Fibroblast of skin of left biceps (primary cell): Measurements from ENCODE around the gene RGMB.
"Not testable (repeated sequence)": the region's sequence is repeated elsewhere in the genome, so short reads cannot be mapped to it uniquely, and the experiment has no call there.

ENCODE experiments used
- DNase-seq, 2 experiments: peaks; one replicate each; pipeline ENCODE4 v3.0.0-alpha.2; 2013; ENCODE audit warnings: low read depth in 2 of 2

RGMB gene, protein sequence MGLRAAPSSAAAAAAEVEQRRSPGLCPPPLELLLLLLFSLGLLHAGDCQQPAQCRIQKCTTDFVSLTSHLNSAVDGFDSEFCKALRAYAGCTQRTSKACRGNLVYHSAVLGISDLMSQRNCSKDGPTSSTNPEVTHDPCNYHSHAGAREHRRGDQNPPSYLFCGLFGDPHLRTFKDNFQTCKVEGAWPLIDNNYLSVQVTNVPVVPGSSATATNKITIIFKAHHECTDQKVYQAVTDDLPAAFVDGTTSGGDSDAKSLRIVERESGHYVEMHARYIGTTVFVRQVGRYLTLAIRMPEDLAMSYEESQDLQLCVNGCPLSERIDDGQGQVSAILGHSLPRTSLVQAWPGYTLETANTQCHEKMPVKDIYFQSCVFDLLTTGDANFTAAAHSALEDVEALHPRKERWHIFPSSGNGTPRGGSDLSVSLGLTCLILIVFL

DNA sequence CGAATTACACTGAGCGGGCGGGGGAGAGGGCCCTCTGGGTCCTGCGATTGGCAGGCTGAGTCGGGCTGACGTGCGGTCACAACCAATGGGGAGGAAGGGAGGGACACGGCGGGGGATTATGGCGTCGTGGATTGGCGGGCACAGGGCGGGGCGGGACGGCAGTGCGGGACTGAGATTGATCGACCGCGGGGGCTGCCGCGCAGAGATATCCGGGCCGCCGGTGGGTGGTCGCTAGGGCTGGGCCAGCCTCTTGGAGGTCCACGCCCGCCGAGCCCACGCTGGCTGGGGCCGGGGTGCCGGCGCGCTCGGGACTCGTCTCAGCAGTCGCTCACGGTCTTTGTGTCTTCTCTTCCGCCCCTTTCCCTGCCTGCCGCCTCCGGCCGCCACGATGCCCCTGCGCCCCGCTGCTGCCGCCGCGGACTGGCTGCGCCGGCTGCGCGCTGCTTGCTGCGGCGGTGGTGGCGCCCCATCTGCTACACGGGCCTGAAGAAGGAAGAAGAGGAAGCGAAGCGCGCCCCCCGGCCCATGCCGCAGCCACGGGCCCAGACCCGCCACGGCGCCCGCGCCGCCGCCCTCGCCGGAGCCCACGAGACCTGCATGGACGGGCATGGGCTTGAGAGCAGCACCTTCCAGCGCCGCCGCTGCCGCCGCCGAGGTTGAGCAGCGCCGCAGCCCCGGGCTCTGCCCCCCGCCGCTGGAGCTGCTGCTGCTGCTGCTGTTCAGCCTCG lies at the start of gene RGMB:
Gene RGMB (plus strand): TSS at position 200 of the 728 bp plus-strand sequence. CDS start 408 bp downstream, at position 608.
- DNase-seq = peak; percentile 99

DNA sequence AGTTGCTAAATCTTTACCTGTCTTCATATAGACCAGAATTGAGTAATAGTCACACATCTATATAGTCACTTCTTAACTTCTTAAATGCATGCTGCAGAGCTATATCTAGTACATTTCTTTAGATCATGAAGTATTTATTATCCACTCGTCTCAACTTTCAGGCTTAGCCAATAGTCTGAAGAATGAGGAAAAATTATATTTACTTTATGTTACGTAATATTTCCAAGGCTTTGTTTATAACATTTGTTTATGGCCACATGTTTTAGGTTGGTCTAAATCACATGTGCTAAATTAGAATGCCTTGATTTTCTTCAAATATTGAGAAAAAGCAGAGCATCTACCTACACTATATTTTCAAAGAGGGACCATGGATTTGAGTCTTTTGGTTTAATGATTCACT lies 47.2 kb upstream of the RGMB start:
- DNase-seq = no peak

DNA sequence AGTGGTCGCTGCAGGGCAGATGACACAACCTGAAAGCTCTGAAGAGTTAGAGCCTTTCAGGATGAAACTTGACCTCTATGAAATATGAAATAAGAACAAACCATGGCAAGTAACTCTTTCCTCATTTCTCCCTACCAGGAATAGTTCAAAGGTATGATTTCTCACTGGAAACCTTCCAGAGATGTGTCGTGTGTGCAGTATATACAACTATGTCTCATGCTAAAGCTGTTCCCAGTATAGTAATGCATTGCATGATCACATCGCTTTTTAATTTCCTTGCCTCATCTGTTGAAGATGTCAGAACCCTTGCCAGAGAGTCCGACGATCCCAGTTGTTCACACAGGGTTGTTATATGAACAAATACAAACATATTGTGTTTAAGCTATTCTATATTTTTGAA lies 45.8 kb upstream of the RGMB start:
- DNase-seq = peak in 1 of 2 experiments; percentile 17

DNA sequence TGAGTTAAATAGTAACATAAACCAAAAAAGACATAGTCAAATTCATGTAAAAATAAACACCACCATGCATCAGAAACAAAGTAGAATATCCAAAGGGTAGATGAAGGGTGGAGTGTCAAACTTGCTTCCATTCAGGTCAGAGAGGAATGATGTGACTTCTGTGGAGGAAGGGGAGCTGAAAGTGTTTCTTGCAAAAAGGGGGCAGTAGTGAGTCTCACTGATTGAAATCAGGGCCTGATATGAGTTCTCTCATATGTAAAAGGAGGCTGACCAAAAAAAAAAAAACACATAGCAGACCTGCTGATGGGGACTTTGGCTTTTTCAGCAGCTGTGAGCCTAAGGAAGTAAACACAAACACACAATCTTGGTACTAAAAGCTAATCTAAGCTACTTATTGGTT lies 38.8 kb upstream of the RGMB start:
- DNase-seq = no peak

DNA sequence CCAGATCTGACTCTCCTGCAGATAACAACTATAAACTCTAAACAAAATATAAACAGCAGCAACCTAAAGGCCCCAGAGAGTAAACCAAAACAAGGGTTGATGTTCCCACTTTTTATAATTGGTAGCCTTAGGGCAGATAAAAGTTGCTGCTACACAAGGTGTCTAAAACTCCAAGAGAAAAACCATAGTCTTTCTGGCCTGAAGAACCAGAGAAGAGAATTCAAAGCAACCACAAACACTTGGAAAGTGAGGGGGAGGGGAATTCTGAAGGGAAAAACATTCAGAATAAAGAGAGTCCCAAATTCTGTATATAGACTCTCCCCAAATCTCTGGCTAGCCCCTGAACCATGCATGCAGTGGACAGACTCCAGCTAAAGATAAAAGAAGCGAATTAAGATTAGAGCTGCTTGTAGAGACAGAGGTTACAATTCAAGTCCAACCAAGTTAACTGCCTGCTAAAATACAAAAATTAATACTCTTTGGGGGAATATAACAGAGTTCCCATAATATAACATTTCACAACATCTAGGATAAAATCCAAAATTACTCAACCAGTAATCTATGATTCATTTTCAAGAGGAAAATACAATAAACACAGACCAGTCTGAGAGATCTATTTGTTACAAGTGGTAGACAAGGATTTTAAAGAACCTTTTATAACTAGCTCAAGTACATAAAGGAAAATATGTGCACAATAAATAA lies 37.5 kb upstream of the RGMB start:
- peak; percentile 41 to 46 for DNase-seq

DNA sequence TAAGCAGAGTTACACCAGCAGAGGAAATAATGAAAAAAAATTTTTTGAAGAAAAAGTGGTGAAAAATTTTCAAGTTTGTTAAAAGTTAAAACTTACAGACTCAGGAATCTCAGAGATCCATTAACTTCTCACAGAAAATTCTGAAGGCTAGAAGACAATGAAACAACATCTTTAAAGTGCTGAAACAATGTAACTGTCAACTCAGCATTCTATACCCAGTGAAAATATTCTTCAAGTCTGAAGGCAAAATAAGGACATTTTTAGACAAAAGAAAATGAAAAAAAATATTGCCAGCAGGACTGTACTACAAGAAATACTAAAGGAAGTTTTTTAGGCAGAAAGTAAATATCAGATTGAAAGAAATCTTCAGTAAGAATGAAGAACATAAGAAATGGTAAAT lies 36.7 kb upstream of the RGMB start:
- no peak for DNase-seq

DNA sequence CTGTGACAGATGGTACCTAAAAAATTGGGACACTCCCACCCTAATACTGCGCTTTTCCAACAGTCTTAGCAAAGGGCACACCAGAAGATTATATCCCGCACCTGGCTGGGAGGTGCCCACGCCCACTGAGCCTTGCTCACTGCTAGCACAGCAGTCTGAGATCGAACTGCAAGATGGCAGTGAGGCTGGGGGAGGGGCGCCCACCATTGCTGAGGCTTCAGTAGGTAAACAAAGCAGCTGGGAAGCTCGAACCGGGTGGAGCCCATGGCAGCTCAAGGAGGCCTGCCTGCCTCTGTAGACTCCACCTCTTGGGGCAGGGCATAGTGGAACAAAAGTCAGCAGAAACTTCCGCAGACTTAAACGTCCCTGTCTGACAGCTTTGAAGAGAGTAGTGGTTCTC lies 36.0 kb upstream of the RGMB start:
- not testable (repeated sequence) for DNase-seq

DNA sequence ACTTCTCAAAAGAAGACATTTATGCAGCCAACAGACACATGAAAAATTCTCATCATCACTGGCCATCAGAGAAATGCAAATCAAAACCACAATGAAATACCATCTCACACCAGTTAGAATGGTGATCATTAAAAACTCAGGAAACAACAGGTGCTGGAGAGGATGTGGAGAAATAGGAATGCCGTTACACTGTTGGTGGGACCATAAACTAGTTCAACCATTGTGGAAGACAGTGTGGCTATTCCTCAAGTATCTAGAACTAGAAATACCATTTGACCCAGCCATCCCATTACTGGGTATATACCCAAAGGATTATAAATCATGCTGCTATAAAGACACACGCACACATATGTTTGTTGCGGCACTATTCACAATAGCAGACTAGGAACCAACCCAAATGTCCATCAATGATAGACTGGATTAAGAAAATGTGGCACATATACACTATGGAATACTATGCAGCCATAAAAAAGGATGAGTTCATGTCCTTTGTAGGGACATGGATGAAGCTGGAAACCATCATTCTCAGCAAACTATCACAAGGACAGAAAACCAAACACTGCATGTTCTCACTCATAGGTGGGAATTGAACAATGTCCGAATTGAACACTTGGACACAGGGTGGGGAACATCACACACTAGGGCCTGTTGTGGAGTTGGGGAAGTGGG lies 34.8 kb upstream of the RGMB start:
- not testable (repeated sequence) for DNase-seq

DNA sequence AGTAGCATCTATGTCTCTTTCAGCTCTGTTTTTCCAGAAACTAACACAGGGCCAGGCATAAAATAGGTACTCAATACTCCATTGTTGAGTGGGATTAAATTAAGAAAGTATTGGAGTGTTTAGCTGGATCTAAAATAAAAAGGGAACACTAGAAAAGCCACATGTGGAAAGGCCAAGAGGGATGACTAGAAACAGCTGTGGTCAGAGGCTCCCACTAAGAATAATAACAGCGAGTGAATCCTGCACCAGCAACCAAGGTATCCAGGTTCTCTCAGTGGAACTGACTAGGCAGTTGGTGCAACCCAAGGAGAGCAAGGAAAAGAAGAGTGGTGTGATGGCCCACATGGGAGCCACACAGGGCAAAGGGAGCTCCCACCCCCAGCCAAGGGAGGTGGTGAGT lies 31.5 kb upstream of the RGMB start:
- no peak for DNase-seq

DNA sequence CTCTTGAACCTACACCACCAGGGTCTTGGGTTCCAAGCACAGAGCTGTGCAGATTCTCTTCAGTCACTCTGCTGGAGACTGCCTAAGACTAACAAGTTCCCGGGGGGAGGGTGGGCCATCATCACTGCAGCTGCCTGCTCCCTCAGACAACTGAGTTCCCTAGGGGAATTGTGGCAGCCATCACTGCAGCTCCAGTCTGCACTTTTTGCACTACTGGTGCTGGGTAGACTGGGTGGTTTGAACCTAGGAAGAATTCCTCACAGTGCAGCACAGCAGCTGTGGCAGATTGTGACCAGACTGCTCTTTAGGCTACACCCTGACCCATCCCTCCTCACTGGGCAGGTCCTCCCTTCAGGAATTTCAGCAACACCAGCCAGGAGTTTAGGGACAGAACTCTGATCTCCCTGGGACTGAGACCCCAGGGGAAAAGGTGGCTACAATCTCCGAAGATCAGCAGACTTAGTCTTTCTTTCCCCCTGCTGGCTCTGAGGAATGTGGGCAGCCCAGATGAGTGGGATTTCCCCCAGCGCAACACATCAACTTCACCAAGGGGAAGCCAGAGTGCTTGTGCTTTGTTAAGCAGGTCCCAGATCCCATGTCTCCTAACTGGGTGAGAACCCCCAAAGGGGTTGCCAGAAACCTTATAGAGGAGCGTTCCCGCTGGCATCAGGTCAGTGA lies 30.9 kb upstream of the RGMB start:
- no peak for DNase-seq

DNA sequence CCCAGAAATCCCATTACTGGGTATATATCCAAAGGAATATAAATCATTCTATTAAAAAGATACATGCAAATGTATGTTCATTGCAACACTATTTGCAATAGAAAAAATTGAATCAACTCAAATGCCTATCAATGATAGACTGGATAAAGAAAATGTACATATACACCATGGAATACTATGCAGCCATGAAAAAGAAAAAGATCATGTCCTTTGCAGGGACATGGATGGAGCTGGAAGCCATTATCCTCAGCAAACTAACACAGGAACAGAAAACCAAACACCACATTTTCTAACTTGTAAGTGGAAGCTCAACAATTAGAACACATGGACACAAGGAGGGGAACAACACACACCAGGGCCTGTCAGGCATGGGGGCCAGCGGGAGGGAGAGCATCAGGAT lies 25.2 kb upstream of the RGMB start:
- not testable (repeated sequence) for DNase-seq

DNA sequence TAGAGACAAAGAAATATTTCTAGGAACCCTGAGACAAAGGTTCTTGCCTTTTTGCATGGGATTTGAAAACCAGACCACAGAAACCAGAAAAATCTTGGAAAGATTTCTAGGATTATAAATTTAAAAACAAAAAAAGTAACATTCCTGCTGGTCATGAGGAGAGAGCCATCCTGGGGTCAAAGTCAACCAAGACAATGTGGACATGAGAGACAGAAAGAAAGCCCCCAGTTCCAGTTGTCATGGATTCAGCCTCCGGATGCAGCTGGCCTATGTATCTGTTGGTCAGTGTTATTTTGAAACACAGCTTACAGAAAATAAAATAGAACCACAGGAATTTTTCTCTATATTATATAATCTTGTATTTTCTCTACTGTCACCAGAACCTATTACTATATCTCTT lies 24.4 kb upstream of the RGMB start:
- DNase-seq = no peak

DNA sequence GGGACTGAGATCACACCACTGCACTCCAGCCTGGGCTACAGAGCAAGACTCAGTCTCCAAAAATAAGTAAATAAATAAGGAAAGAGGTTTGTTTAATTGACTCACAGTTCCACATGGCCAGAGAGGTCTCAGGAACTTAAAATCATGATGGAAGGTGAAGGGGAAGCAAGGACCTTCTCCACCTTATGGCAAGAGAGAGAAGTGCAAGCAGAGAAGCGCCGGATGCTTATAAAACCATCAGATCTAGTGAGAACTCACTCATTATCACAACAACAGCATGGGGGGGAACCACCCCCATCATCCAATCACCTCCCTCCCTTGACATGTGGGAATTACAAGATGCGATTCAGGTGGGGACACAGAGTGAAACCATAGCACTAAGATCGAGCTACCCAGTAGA lies 22.8 kb upstream of the RGMB start:
- no peak for DNase-seq

DNA sequence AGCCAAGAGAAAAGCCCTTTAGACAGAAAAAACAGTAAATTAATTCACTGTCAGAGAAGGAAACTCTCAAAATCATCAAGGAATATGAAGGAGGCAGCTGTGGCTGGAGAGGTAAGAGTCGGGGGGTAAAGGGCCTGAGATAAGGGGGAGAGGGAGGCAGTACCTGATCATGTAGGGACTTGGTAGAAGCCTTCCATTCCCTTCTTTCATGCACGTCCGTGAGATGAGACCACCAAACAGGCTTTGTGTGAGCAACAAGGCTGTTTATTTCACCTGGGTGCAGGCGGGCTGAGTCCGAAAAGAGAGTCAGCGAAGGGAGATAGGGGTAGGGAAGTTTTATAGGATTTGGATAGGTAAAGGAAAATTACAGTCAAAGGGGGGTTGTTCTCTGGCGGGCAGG lies 21.1 kb upstream of the RGMB start:
- not testable (repeated sequence) for DNase-seq

DNA sequence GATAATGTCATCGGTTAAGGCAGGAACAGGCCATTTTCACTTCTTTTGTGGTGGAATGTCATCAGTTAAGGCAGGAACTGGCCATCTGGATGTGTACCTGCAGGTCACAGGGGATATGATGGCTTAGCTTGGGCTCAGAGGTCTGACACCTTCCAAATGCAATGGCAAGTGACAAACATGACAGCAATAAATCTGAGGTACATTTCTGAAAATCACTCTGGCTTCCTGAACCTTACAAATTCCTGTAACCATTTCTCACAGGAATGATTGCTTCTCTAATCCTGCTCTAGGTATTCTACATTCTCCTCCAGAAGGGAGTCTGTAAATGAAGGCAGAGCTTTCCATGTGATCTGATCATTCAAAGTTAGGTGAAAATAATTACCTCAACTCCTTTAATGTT lies 20.7 kb upstream of the RGMB start:
- not testable (repeated sequence) for DNase-seq

DNA sequence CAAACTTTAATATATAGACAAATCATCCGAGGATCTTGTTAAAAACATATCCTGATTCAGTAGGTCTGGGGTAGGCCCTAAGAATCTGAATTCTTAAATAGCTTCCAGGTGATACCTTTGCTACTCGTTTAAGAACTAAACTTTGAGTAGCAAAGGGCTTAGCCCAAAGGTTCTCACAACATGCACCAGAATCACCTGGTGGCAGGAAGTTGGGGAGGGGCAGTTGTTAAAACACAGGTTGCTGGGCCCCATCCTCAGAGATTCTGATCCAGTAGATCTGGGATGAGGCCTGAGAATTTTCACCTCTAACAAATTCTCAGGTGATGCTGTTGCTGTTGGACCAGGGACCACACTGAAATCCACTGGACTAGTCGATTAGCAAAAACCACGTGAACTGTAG lies 20.0 kb upstream of the RGMB start:
- DNase-seq = no peak

DNA sequence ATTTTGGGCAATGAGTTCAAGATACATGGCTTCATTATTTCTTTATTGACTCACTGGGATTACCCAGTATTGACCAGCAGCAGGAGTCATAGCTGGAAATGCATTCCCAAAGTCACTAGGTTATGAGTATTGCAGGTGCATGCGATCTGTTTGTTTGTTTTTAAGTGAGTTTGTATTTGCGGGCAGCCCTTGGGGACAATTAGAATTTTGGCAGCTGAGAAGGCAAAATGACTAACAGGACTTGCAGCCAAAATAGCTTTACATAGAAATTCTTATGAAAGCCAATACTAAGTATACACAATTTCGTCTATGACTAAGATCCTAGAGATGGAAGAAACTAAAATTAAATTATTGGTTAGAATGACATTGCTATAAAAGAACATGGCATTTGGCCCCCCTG lies 18.1 kb upstream of the RGMB start:
- DNase-seq = no peak

DNA sequence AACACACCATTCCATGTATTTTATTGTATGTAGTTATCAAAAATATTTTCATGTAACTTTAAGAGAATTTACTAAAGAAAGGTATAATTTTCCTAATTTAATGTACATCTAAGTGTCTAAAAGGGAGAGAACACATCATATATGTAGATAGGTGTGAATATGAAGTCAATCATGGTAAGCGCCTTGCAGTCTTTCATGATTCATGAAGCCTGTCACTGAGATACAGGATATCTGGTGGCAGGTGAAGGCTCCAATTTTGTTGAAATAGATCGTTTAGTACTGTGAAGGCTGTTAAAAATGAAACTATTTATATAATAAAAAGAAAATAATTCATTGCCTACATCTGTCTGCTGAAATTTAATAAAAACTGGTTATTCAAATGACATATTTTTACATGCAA lies 15.5 kb upstream of the RGMB start:
- no peak for DNase-seq

DNA sequence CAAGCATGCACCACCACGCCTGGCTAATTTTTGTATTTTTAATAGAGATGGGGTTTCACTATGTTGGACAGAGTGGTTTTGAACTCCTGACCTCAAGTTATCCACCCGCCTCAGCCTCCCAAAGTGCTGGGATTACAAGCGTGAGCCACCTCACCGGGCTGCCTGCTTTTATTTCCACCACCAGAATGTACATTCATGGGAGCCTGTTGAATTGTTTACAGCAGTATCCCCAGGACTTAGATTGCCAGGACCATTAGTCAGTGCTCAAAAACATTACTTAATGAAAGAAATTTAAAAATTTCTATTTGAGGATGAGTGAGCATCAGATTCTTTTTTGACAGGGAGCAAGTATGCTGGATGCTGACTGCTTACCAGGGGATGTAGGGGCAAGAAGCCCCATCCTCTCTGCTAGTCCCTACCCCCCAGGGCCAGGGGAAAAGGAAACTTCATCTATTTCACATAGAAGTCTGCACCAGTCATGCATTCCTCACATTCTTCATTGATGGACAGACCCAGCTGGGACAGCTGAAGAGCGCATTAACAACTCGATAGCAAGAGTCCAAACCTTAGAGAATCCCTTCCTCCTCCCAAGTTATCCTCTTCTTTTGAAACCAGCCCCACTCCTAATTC lies 10.3 kb upstream of the RGMB start:
- peak; percentile 80 to 84 for DNase-seq

DNA sequence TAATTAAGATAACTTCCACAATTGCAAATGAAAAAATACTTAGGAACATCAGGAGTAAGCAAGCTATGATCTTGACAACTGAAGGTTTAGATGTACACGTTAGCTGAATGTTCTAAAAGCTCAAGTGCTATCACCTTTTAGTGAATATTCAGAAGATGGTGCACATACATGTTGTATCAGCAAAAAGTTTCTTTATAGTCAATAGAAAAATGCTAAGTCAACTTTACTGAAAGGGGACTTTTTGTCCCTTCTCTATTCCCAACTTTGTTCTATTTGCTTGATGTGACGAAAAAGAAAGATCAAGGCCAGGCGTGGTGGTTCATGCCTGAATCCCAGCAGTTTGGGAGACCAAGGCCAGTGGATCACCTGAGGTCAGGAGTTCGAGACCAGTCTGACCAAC lies 7.6 kb upstream of the RGMB start:
- no peak for DNase-seq

DNA sequence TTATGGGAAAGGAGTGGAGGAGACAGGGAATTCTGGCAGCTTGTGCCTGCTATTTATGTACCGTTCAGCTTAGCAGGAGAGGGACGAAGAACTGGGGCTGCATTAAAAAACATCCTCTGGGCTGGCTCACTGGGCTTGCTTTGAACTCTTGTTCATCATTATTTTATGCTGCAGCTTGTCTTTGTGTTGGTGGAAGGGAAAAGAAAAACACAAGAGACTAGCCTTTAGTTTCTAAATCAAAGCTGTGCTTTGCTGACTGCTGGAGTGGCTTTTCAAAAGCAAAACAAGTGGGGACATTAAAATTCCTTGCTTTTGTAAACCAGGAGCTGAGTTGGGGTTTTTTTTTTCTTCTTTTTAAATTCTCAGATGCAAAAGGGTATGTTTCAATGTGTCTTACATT lies 5.9 kb upstream of the RGMB start:
- DNase-seq = no peak
